ENCODE data around the gene SUPV3L1.

Gene SUPV3L1

DNA sequence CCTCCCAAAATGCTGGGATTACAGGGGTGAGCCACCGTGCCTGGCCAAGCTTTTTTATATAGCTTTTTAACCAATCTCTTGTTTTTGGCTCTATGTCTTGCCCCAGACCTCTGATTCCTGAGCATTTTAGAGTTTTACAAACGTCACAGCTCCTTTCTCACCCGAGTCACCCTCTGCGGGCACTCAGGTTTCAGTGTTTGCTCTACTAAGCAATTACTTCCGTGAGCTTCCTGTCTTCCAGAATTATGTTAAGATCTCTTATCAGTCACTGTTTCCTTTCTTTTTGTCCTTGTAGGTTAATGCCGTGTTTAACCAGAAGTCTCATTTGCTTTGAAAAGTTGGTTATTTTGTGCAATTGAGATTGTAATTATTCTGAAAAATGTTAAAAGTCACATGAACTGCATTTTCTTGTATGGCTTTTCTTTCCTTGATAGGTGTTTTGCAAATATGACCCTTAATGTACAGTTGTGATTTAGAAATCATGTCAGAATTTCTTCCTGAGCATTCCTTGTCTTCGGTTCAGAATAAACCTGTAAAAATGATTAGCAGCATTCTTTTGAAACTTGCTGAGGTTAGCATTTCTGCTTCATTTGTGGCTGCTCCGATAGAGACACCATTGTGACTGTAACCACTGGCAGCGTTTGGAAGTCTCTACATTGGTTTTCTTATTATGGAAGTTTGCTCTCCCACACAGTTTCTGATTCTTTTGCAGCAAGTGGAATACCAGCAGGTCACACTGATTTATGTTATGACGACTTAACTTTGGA, 35.6 kb downstream of the SUPV3L1 start:
- no peaks in the 10 kb centered on the region for H3K4me1 ChIP-seq (ENCODE audit: control insufficient read depth, low read length)
- TF ChIP-seq EZH2phosphoT487 (IDR thresholded peaks at IDR 0.05; ENCODE audit: borderline replicate concordance, low read length): no peak
- TF ChIP-seq, protein P1, sequence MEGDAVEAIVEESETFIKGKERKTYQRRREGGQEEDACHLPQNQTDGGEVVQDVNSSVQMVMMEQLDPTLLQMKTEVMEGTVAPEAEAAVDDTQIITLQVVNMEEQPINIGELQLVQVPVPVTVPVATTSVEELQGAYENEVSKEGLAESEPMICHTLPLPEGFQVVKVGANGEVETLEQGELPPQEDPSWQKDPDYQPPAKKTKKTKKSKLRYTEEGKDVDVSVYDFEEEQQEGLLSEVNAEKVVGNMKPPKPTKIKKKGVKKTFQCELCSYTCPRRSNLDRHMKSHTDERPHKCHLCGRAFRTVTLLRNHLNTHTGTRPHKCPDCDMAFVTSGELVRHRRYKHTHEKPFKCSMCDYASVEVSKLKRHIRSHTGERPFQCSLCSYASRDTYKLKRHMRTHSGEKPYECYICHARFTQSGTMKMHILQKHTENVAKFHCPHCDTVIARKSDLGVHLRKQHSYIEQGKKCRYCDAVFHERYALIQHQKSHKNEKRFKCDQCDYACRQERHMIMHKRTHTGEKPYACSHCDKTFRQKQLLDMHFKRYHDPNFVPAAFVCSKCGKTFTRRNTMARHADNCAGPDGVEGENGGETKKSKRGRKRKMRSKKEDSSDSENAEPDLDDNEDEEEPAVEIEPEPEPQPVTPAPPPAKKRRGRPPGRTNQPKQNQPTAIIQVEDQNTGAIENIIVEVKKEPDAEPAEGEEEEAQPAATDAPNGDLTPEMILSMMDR (IDR thresholded peaks at IDR 0.05; ENCODE audit: low read depth, low read length, poor library complexity, severe bottlenecking): no peak
- no peaks in the 10 kb centered on the region for H3K79me2 ChIP-seq (ENCODE audit: control insufficient read depth, low read length)
- no peak overlapping the region for H3K4me3 ChIP-seq (ENCODE audit: low read length)
- H3K36me3 ChIP-seq (ENCODE audit: control insufficient read depth, low read length): no peaks in the 10 kb centered on the region
- H3F3A ChIP-seq (ENCODE audit: control insufficient read depth, insufficient read depth): no peaks in the 10 kb centered on the region
- no peaks in the 10 kb centered on the region for H3K9me2 ChIP-seq (replicated peaks; ENCODE audit: control insufficient read depth, low read length)
- H3K27me3 ChIP-seq (ENCODE audit: control insufficient read depth, low read length): peaks cover 23% of the 10 kb centered on the region
- no peak overlapping the region for H3K4me2 ChIP-seq (ENCODE audit: low read length)
- H3K9me3 ChIP-seq (ENCODE audit: control insufficient read depth, insufficient read depth, low read length): no peaks in the 10 kb centered on the region
- H3K27ac ChIP-seq (ENCODE audit: low read depth, low read length): no peak overlapping the region
- no peaks in the 10 kb centered on the region for H4K20me1 ChIP-seq (ENCODE audit: control insufficient read depth, insufficient read depth, low read depth, low read length)

DNA sequence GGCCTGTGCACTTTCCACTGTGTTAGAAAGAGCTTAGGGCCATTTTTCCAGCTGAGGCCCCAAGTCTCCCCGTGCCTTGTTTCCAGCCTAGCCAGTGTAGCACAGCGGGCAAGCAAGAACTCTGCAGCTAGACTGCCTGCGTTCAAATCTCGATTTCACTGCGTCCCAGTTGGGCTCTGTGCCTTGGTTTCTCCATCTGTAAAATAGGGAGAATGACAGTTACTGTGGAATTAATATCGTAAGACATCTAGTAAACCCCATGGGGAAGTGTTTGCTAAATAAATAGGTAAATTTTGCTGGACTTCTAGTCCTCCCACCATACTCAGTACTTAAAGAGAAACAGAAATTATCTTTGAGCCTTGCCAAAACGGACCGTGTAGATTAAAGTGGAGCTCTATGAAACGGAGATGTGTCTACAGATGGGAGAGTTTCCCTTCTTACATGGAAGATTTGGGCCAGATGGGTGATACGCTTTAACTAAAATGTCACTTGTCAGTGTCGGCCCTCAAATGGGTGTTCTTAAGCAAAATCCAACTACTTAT, 36.6 kb downstream of the SUPV3L1 start:
- no peaks in the 10 kb centered on the region for H3F3A ChIP-seq (ENCODE audit: control insufficient read depth, insufficient read depth)
- no peaks in the 10 kb centered on the region for H3K36me3 ChIP-seq (ENCODE audit: control insufficient read depth, low read length)
- H3K4me1 ChIP-seq (ENCODE audit: control insufficient read depth, low read length): no peaks in the 10 kb centered on the region
- H3K9me3 ChIP-seq (ENCODE audit: control insufficient read depth, insufficient read depth, low read length): no peaks in the 10 kb centered on the region
- TF ChIP-seq, protein P1 (IDR thresholded peaks at IDR 0.05; ENCODE audit: low read depth, low read length, poor library complexity, severe bottlenecking): no peak
- no peak for TF ChIP-seq EZH2phosphoT487 (IDR thresholded peaks at IDR 0.05; ENCODE audit: borderline replicate concordance, low read length)
- no peaks in the 10 kb centered on the region for H4K20me1 ChIP-seq (ENCODE audit: control insufficient read depth, insufficient read depth, low read depth, low read length)
- H3K27me3 ChIP-seq (ENCODE audit: control insufficient read depth, low read length): peaks cover 23% of the 10 kb centered on the region
- H3K79me2 ChIP-seq (ENCODE audit: control insufficient read depth, low read length): no peaks in the 10 kb centered on the region
- no peaks in the 10 kb centered on the region for H3K9me2 ChIP-seq (replicated peaks; ENCODE audit: control insufficient read depth, low read length)
- no peak overlapping the region for H3K4me3 ChIP-seq (ENCODE audit: low read length)
- H3K27ac ChIP-seq (ENCODE audit: low read depth, low read length): no peak overlapping the region
- no peak overlapping the region for H3K4me2 ChIP-seq (ENCODE audit: low read length)

DNA sequence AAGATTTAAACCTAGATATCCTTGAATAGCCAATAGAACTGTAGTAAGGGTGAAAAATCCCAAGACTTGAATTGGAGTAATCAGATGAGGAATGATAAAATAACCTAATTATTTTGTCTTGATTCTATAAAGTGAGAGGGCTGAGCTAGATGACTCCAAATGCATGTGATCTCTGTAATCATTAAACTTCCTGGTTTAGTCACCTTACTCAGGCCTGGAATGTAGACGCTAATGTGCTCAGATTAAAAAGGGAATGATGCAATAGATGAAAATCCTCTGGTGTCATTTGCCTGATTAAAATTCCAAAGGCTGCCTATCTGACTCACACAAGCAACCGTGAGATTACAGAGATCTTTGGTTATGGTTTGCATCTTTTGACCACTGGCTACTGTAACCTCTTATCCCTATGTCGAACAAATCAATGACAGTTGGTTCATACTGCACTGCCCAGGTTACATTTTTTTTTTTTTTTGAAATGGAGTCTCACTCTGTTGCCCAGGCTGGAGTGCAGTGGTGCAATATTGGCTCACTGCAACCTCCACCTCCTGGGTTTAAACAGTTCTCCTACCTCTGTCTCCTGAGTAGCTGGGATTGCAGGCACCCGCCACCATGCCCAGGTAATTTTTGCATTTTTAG, 37.2 kb downstream of the SUPV3L1 start:
- H3K9me3 ChIP-seq (ENCODE audit: control insufficient read depth, insufficient read depth, low read length): no peaks in the 10 kb centered on the region
- no peaks in the 10 kb centered on the region for H3K79me2 ChIP-seq (ENCODE audit: control insufficient read depth, low read length)
- H3K36me3 ChIP-seq (ENCODE audit: control insufficient read depth, low read length): no peaks in the 10 kb centered on the region
- no peaks in the 10 kb centered on the region for H3K9me2 ChIP-seq (replicated peaks; ENCODE audit: control insufficient read depth, low read length)
- TF ChIP-seq EZH2phosphoT487 (IDR thresholded peaks at IDR 0.05; ENCODE audit: borderline replicate concordance, low read length): no peak
- TF ChIP-seq, protein P1 (IDR thresholded peaks at IDR 0.05; ENCODE audit: low read depth, low read length, poor library complexity, severe bottlenecking): no peak
- H3K4me3 ChIP-seq (ENCODE audit: low read length): no peak overlapping the region
- no peak overlapping the region for H3K27ac ChIP-seq (ENCODE audit: low read depth, low read length)
- peaks cover 23% of the 10 kb centered on the region for H3K27me3 ChIP-seq (ENCODE audit: control insufficient read depth, low read length)
- peaks cover 4% of the 10 kb centered on the region for H3K4me1 ChIP-seq (ENCODE audit: control insufficient read depth, low read length)
- H4K20me1 ChIP-seq (ENCODE audit: control insufficient read depth, insufficient read depth, low read depth, low read length): no peaks in the 10 kb centered on the region
- H3F3A ChIP-seq (ENCODE audit: control insufficient read depth, insufficient read depth): no peaks in the 10 kb centered on the region
- H3K4me2 ChIP-seq (ENCODE audit: low read length): no peak overlapping the region
